SK-N-MC (cell line): Measurements from ENCODE around the gene FSCN2.

Experiments
- EZH2 ChIP-seq: fragments of 200-600 bp; sonication (generic); IDR thresholded peaks from one replicate; pipeline ENCODE4 v1.6.1; 2017; ENCODE audit warnings: antibody characterized with exemption
- POLR2AphosphoS5 ChIP-seq: IDR thresholded peaks from 2 replicates; pipeline ENCODE4 v1.6.1; 2012; ENCODE audit warnings: mild to moderate bottlenecking, low read depth, low read length, borderline replicate concordance

- TF ChIP-seq POLR2AphosphoS5 = no peak
- no peak for TF ChIP-seq EZH2
Measured at GRCh38 chr17:81556863-81557262, 28.7 kb downstream of the FSCN2 start.
